HG03521 (cell line): ENCODE results near the gene COLQ.
"Not testable (repeated sequence)": the region's sequence is repeated elsewhere in the genome, so short reads cannot be mapped to it uniquely, and the experiment has no call there.

ENCODE experiments used
- ATAC-seq: cut with Tn5 transposase; IDR thresholded peaks from one replicate; pipeline ENCODE4 v1.9.1; 2021; ENCODE audit warnings: mild to moderate bottlenecking, moderate library complexity; ENCODE audit not compliant: unreplicated experiment

The COLQ gene

GRCh38 chr3:15458212-15458780 lies 63.2 kb downstream of the COLQ start:
- no peak for ATAC-seq

GRCh38 chr3:15456915-15457314 lies 64.6 kb downstream of the COLQ start:
- not testable (repeated sequence) for ATAC-seq

GRCh38 chr3:15456321-15456720 lies 65.2 kb downstream of the COLQ start:
- ATAC-seq = no peak

- no peak for ATAC-seq
Measured at GRCh38 chr3:15455756-15456155, 65.8 kb downstream of the COLQ start.

- no peak for ATAC-seq
Measured at GRCh38 chr3:15454965-15455364, 66.5 kb downstream of the COLQ start.

- ATAC-seq = no peak
Measured at GRCh38 chr3:15453991-15454625, 67.4 kb downstream of the COLQ start.

GRCh38 chr3:15453501-15453900 lies 68.0 kb downstream of the COLQ start:
- no peak for ATAC-seq

- ATAC-seq = no peak
Measured at GRCh38 chr3:15452961-15453360, 68.5 kb downstream of the COLQ start.

- ATAC-seq = no peak
Measured at GRCh38 chr3:15452156-15452555, 69.3 kb downstream of the COLQ start.

GRCh38 chr3:15451216-15452113 lies 70.0 kb downstream of the COLQ start:
- no peak for ATAC-seq

GRCh38 chr3:15450438-15451215 lies 70.9 kb downstream of the COLQ start:
- ATAC-seq = no peak

- no peak for ATAC-seq
Measured at GRCh38 chr3:15449489-15450224, 71.8 kb downstream of the COLQ start.

- no peak for ATAC-seq
Measured at GRCh38 chr3:15443826-15444524, 77.5 kb downstream of the COLQ start.

- no peak for ATAC-seq
Measured at GRCh38 chr3:15440891-15441290, 80.6 kb downstream of the COLQ start.

- no peak for ATAC-seq
Measured at GRCh38 chr3:15439476-15439875, 82.0 kb downstream of the COLQ start.

GRCh38 chr3:15438983-15439382 lies 82.5 kb downstream of the COLQ start:
- ATAC-seq = no peak

GRCh38 chr3:15436246-15436645 lies 85.3 kb downstream of the COLQ start:
- ATAC-seq = no peak

GRCh38 chr3:15434756-15435155 lies 86.8 kb downstream of the COLQ start:
- no peak for ATAC-seq

- ATAC-seq = no peak
Measured at GRCh38 chr3:15433531-15433930, 88.0 kb downstream of the COLQ start.

- no peak for ATAC-seq
Measured at GRCh38 chr3:15431256-15431837, 90.2 kb downstream of the COLQ start.
